DMS153 treated with DMSO at 0.1 percent for 48 hours (cell line): ENCODE data around the gene UNKL.

Source experiments
- DNase-seq: peaks from one replicate; lab custom pipeline; 2025; ENCODE audit not compliant: unreplicated experiment; lab: John Stamatoyannopoulos, UW

The UNKL gene

GRCh38 chr16:1356061-1356900 is 58.2 kb downstream of the UNKL start:
- DNase-seq = no peak

GRCh38 chr16:1355591-1355990 is 58.9 kb downstream of the UNKL start:
- DNase-seq = no peak

- no peak for DNase-seq
These were observed 59.5 kb downstream of the UNKL start for GRCh38 chr16:1354815-1355540.

DNA sequence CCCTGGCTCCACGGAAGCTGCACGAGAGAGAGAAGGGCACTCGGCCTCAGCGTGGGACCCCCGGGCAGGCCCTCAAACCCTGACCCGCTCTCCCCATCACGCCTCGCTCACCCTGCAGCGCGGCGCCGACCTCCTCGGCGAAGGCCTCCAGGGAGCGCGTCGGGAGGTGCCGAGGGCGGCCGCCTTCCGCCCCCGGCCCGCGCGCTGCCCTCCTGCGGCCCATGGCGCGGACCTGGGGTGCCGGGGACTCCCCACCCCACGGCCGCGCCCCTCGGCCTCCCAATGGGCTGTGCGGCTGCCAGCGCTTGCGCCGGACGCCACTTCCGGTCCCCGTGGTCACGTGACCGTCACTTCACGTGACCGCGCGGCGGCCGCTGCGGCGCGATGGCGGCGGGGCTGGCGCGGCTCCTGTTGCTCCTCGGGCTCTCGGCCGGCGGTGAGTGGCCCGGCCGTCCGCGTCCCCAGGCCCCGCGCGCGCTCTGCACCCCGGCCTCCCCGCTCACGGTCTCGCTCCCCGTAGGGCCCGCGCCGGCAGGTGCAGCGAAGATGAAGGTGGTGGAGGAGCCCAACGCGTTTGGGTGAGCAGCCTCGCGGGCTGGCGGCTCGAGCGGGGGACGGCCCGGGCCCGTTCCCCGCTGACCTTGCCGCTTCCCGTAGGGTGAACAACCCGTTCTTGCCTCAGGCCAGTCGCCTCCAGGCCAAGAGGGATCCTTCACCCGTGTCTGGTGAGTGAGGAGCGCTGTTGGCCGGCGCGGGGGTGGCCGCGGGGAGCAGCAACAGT is 62.7 kb downstream of the UNKL start, which contains the start of the genes GNPTG and TSR3:
TSS of gene GNPTG (plus strand) at position 350 of the 781 bp plus-strand sequence. CDS start at position 385, 35 bp downstream.
TSS of gene TSR3 (minus strand) at position 297 of the 781 bp plus-strand sequence. CDS start at position 223, 74 bp downstream.
- DNase-seq = peak; percentile 32

GRCh38 chr16:1351215-1351581 is 63.3 kb downstream of the UNKL start:
- DNase-seq = no peak

GRCh38 chr16:1350691-1351090 is 63.8 kb downstream of the UNKL start:
- no peak for DNase-seq

- no peak for DNase-seq
These were observed 64.6 kb downstream of the UNKL start for GRCh38 chr16:1349951-1350350.

DNA sequence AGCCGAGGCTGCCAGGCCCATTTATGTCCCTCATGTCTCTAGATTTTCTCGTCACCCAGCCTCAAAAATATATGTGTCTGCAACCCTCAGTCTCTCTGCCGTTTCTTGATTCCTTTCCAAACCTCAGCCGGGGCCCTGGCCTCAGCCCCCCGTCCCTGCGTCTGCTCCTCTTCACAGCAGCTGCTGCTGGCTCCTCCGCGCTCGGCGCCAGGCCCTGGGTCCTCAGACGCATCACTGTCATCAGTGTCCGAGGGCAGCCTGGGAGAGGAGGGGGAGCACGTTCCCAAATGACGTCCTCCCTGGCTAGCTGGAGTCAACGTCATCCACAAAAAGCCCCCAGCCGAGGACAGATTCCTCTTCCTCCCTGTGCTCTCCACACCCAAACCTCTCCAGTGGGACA is 65.2 kb downstream of the UNKL start:
- DNase-seq = no peak

DNA sequence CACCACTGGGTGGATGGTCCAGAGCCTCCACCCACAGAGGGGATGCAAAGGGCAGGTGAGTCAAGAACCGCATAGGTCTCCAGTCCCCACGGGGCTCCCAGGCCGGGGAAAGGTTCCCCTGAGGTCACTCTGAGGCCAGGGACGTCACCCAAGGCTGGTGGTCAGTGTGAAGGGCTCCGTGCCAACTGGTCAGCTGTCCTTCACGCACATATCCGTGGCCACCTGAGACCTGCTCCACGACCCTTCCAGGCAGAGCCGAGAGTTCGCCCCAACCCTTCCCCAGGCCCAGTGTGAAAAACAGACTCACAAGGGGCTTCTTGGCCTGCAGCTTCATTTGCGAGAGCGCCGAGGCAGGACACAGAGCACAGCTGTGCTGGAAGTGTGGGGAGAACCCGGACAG is 65.6 kb downstream of the UNKL start:
- DNase-seq = no peak

GRCh38 chr16:1348441-1348840 is 66.1 kb downstream of the UNKL start:
- no peak for DNase-seq

DNA sequence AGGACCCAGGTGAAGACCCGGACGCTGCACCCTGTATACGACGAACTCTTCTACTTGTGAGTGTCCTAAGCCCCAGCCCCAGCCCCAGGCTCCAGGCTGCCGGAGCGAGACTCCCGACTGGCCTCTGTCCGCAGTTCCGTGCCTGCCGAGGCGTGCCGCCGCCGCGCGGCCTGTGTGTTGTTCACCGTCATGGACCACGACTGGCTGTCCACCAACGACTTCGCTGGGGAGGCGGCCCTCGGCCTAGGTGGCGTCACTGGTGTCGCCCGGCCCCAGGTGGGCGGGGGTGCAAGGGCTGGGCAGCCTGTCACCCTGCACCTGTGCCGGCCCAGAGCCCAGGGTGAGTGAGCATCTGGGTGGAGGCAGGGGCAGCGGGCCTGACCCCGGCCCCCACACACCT is 66.5 kb downstream of the UNKL start:
- DNase-seq = no peak

GRCh38 chr16:1347286-1347855 is 67.1 kb downstream of the UNKL start:
- no peak for DNase-seq

DNA sequence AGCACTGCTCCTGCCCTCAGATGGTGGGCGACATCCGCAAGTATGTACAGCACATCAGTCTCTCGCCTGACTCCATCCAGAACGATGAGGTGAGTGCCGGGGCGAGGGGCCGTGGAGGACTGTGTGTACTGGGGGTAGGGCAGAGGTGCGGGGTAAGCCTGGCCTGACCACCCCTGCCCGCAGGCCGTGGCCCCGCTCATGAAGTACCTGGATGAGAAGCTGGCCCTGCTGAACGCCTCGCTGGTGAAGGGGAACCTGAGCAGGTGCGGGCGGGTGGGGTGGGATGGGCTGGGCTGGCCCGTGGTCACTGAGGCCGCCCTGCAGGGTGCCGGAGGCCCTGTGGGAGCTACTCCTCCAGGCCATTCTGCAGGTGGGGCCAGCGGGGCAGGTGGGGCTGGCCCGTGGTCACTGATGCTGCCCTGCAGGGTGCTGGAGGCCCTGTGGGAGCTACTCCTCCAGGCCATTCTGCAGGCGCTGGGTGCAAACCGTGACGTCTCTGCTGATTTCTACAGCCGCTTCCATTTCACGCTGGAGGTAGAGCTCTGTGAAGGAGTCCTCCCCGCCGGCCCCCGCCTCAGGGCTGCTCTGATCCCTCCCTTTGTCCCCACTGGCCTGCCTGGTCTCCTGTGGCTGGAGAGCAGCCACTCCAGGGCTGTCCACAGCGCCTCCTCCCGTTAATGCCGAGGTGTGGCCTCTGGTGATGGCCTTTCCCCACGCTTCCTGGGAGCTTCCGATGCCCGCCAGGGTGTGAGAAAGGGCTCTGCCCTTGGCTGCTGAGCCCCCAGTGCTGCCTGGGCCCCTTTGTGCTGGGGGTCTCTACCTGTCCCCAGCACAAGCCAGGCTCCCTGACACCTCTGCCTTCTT is 67.8 kb downstream of the UNKL start:
- no peak for DNase-seq

DNA sequence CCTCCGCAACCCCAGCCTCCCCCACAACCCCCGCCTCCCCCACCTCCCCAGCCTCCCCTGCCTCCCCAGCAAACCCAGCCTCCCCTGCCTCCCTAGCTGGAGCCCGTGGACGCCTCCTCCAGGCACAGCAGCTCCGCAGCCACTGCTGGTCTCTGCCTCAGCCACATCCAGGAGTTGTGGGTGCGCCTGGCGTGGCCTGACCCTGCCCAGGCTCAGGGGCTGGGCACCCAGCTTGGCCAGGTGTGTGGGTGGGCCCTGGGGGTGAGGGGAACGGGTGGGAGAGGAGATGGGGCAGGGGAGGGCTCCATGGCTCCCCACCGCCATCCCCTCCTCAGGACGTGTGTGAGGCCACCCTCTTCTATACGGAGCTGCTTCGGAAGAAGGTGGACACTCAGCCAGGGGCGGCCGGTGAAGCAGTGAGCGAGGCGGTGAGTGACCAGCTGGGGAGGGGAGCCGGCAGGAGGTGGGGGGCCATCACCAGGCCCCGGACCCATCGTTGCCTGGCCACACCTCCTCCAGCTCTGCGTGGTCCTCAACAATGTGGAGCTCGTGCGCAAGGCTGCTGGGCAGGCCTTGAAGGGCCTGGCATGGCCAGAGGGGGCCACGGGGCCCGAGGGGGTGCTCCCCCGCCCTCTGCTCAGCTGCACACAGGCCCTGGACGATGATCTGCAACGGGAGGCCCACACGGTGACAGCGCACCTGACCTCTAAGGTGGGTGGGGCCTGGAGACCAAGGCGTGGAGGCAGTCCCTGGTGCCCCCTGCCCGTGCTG is 68.7 kb downstream of the UNKL start:
- DNase-seq = no peak

- no peak for DNase-seq
These were observed 69.4 kb downstream of the UNKL start for GRCh38 chr16:1345087-1345486.

- no peak for DNase-seq
These were observed 70.0 kb downstream of the UNKL start for GRCh38 chr16:1344499-1344898.

GRCh38 chr16:1343428-1344242 is 70.9 kb downstream of the UNKL start:
- no peak for DNase-seq
